Left kidney (tissue), 2 donors: ENCODE data around the gene PPP2CA. TPM values are rescaled to one million over a fixed set of nuclear protein-coding genes. Genes with fewer than 3 reads are reported as not detected.
"Not testable (repeated sequence)": the region's sequence is repeated elsewhere in the genome, so short reads cannot be mapped to it uniquely, and the experiment has no call there.

ENCODE experiments used
- DNase-seq: peaks from one replicate; pipeline ENCODE4 v3.0.0-alpha.2; 2013
- polyA plus RNA-seq: library from polyadenylated mRNA; unstranded; fragments of 120-200 nt; gene quantifications from one replicate; pipeline ENCODE4 v1.2.1, GENCODE V29; 2013; ENCODE audit not compliant: insufficient read length

The PPP2CA gene
- polyA plus RNA-seq, 1 donor, result 210 TPM

DNA sequence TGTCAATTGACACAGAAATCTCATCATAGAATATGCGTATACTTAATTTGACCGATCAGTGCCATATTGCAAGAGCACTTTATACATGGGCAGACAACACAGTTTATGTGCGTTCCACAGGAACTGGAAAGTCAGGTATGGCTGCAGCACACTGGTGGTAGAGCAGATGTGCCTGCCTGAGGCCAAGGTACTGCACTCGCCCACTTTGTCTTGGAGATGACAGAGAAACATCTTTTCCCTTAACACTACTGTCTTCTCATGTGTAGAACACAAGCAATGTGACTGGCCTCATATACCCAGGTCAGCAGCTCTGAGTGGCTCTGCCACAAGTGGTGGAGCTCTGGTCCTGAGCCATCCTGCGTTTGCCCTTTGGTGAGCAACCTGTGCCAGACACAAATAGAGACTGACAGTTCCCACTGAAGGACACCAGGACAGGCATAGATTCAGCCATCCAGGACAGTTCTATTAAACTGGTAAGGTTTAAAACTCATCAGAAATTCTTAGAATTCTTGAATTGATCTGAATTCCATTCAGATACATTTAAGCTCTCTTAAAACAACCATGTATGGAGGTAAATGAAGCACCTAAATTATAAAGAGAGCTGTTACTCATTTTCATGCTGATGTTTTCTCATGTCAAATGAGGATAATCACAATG lies 21.0 kb upstream of the PPP2CA start:
- no peak for DNase-seq

GRCh38 chr5:134245692-134246091 lies 19.8 kb upstream of the PPP2CA start:
- DNase-seq, result no peak

DNA sequence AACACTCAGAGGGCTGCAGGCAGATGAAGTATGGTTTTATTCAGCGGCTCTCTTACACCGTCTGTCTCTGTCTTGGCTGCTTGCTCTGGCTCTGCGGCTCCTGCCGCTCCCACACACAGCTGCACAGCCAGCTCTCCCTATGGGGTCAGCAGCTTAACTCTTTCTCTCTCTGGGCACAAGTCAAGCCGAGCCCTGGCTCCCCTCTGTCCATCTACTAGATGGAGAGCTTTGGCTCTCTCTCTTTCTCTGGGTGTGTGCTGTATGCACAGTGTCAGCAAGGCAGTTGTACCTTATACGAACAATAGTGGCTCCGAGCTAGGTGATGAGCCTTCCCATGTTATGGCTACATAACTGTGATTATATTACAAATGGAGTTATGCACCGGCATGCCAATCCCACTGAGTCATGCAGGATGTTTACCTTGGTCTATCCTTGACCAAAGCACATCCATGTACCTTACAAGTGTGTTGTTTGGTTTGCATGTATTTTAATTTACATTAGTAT lies 19.3 kb upstream of the PPP2CA start:
- DNase-seq, result peak; percentile 40

GRCh38 chr5:134242146-134242545 lies 16.3 kb upstream of the PPP2CA start:
- DNase-seq, result no peak

DNA sequence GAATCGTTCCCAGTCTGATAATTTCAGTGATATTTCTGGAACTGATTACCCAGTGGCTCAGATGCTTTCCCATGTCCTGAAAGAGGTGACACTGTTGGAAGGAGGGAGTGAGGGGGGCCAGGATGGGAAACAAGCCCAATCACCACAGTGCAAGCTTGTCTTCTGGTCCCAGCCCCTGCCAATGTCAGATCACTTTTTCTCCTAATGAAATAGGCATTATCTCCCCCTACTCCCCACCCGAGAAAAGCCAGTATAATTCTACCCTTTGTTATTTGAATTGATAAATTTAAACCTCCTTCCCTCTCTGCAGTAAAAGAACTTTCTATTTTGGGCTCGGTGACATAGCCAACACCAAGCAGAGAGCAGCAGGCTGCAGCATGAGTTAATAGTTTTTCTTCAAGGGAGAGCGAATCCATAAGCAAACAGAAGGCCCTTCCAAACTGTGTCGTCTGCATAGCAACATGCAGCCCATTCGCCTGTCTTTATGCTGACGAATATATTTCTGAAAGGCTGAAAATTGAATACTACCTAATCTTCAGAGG lies 14.6 kb upstream of the PPP2CA start:
- DNase-seq, result peak; percentile 55

DNA sequence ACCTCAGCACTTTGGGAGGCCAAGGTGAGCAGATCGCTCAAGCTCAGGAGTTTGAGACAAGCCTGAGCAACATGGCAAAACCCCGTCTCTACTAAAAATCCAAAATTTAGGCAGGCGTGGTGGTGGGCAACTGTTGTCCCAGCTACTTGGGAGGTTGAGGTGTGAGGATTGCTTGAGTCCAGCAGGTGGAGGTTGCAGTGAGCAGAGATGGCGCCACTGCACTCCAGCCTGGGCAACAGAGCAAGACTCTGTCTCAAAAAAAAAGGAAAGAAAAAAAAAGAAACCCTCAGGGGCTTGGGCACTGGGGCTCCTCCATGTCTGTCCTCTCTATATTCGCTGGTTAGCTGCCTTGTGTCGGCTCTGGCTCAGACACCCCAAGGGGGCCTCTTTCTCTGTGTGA lies 10.9 kb upstream of the PPP2CA start:
- DNase-seq, result no peak

DNA sequence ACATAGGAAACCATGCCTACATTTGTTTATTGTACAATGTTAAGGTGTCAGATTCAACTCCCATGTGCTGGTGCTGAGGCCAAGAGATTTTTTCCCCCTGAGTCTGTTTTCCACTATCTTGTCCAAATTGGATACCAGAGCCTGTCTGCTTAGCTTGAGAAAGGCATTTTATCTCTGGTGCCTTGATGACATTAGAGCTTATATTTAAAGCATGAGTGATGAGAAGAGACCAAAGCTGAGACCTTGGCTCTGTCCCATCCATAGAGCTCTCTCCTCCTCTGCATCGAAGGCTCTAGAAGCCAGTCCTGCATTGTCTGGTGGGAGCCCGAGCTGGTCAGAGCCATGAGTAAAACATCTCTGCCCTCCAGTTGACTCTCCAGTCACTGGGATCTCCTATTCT lies 10.4 kb upstream of the PPP2CA start:
- no peak for DNase-seq

DNA sequence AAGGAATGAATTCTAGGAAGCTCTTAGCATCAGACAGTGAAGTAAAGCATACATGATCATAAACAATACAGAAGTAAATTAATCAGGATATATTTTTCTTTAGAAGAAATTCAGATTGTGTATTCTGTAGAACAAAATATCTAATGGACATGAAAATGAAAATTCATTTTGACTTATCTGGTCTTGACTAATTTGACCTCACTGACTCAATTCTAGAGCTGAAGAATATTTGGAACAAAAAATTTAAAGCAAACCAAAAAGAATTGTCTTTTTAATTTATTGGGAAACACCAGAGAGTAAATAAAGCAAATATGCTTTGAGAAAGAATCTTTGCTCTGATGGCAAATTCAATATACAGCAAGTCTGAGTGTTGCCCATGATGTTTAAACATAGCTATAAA lies 2.8 kb upstream of the PPP2CA start:
- DNase-seq, result no peak

DNA sequence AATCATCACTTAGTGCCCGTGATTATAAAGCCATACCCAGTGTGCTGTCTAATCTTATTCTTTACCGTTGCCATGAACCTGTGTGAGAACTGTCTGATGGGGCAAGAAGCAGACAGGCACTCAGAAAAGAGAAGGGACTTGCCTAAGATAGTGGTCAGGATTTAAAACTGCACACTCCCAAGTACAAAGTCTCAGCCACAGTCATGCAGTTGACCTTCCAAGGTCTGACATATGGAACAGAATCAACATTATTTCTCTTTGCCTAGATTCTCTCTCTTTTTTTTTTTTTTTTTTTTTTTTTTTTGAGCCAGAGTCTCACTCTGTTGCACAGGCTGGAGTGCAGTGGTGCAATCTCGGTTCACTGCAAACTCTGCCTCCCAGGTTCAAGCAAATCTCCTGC lies 1.9 kb upstream of the PPP2CA start:
- DNase-seq, result no peak

GRCh38 chr5:134227259-134227658 lies 1.4 kb upstream of the PPP2CA start:
- DNase-seq, result peak; percentile 28

DNA sequence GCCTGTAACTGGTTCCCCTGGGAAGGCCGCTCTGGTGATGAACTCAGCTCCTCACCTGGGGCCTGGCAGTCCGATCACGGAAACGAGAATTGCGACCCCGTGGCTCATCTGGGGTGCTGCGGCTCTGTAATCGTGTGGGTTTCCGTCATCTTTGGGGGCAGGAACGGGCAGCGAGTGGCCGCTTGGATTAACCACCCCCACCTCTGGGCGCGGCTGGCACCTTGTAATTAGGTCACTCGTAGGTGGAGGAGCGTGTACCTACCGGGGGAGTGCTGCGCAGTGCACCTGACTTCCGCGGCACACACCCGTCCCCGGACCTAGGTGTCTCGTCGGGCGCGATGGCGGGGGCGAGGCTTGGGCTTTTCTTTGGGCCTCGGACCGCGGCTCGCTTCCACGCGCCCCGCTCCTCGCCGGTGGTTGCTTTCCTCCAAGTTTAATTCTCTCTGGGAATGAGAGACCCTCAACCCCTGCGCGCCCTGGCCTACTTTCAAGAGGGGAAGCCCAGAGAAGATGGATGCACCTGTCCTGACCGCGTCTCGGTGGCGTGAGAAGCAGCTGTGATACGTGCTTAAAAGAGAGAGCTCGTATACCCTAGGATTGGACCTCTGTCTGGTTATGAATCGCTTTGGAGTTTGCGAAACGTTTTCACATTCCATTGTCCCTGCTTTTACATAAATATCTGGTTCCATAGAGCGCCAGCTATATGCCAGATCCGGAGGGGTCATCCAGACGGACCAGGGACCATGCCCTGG lies 744 bp upstream of the PPP2CA start:
- DNase-seq, result no peak

- peak; percentile 77 for DNase-seq
Measured at GRCh38 chr5:134224888-134225779, 739 bp downstream of the PPP2CA start.

GRCh38 chr5:134223406-134224248 lies 2.2 kb downstream of the PPP2CA start:
- no peak for DNase-seq

GRCh38 chr5:134221690-134222089 lies 4.2 kb downstream of the PPP2CA start:
- not testable (repeated sequence) for DNase-seq

DNA sequence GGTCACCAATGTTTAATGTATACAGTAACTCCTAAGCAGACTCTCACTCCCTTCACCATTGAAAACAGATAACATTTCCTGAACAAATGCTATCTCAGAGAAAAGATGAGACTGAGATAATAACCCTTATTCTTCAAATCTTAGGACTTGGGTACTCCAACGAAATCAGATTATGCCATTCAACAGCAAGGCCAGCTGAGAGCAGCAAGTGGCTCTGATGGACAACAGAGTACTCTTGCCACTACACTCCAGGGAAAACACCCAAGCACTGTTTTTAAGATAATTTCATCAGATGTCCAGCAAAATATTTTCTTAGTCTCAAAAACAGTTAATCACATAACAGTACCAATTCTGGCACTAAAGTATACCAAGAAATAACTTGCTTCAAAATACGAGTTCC lies 10.1 kb downstream of the PPP2CA start:
- no peak for DNase-seq

DNA sequence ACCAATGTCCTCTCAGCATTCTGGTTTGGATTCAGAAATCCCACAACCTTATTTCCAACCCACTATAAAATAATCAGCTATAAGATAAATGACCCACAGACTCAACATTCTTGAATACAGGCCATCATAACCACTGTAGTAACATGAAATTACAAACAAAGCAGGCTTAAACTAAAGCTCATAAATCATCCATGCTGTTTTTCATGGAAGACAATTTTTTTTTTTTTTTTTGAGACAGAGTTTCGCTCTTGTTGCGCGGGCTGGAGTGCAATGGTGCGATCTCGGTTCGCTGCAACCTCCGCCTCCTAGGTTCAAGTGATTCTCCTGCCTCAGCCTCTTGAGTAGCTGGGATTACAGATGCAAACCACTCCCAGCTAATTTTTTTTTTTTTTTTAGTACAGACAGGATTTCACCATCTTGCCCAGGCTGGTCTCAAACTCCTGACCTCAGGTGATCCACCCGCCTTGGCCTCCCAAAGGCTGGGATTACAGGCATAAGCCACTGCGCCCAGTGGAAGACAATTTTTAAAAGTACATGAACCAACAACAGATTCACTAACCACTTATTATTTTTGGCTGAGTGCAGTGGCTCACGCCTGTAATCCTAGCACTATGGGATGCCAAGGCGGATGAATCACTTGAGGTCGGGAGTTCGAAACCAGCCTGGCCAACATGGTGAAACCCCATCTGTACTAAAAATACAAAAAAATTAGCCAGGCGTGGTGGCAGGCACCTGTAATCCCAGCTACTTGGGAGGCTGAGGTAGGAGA lies 14.4 kb downstream of the PPP2CA start:
- not testable (repeated sequence) for DNase-seq

GRCh38 chr5:134209477-134210245 lies 16.2 kb downstream of the PPP2CA start:
- no peak for DNase-seq

- DNase-seq, result no peak
Measured at GRCh38 chr5:134207696-134208095, 18.2 kb downstream of the PPP2CA start.

DNA sequence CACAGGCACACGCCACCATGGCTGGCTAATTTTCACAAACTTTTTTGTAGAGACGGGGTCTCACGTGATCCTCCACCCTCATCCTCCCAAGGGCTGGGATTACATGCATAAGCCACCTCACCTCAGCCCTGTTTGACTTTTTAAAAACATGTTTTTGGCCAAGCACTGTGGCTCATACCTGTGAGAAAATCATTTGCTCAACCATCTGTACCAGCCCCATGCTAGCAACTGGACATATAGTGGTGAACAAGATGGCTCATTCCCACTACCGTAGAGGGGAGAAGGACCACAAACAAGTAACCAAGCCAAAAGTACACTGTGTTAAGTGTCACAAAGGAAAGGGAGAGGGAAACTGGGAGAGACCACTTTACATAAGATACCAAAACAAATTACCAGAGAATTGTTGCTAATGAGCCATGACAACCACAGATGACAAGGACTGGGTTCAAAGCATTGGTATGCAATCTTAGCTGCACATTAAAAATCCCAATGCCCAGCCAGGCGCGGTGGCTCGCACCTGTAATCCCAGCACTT lies 19.2 kb downstream of the PPP2CA start:
- DNase-seq, result no peak
